ENCODE measurements around the gene GPX1. TPM values are rescaled to one million over a fixed set of nuclear protein-coding genes. Genes with fewer than 3 reads are reported as not detected.

GPX1 gene
- total RNA-seq, 1 experiment from 2014 or later: not detected

DNA sequence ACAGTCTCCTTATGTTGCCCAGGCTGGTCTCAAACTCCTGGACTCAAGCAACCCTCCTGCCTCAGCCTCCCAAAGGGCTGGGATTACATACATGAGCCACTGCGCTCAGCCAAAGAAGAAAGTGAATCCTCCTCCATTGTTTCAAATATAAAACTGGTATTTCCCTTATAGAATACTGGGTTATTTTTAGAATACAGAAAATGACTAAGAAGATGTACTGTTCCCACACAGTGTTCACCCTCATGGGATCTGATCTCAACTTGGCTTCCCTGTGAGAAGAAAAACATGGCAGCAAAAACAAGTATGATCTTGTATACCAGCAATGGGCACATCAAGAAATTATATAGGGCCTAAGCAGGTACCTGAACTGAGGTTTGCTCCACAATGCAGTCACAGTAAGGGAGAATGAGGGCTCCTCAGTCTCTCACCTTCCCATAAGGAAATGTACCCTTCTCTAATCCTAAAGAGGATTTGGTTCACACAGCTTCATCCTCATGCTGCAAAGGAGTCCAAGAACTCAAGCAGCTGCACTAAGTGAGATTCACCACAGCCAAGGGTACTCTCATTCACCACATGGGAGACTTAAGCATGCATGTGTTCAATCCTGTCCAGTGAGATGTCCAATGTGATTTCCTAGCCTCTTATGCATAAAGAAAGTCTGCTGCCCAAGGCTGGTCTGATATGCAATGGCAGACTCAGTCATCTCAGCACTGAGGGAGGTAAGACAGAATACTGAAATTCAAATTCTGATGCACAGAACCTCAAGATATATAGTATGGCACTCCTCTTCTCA lies 44.1 kb downstream of the GPX1 start:
- no peak for DNase-seq (ENCODE audit: low read depth)

DNA sequence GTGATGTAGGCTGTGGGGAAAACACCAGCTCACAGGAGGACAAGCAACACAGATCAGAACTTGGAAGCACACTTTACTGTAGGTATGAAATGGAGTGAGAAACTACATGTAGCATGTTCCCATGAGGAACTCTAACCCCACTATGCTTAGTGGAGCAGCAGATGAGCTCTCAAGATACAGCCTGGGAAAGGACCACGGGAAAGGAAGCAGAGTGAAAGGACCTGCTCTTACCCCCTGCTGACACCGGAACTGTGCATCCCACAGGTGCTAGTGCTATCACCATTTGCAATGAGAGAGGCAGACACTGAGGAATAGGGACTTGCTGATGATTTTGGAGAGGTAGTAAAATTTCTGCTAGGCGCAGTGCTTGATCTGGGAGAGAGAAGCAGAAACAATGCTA lies 46.9 kb downstream of the GPX1 start:
- no peak for DNase-seq (ENCODE audit: low read depth)

DNA sequence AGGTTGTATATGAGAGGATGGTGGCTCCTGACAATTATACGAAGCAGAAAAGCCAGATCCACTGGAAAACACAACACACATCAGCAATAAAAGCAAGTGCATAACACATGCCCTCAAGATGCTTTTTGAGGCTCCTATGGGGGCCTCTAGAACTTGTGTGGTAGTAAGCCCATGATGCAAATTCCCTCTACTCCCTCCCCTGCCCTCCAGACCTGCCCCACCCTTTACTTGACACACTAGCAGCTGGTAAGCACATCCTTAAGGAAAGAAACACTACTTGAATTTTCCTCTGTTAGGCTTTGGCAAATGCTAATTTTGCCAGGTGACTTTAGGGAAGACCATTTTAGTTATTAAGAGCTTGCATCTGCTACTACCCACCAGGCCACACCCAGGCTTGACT lies 47.5 kb downstream of the GPX1 start:
- DNase-seq (ENCODE audit: low read depth): no peak

Other genes with a start within 250 kb of the GPX1 start
- gene USP19, start 237.5 kb downstream of the GPX1 start, total RNA-seq (2014; rRNA removed; shearing (Covaris generic)): 29.1 and 42.4 TPM in 2 replicates
- 209 and 244 TPM in 2 replicates for gene LAMB2, start 225.3 kb downstream of the GPX1 start, total RNA-seq (2014; rRNA removed; shearing (Covaris generic))
- gene CCDC71, start 192.0 kb downstream of the GPX1 start, total RNA-seq (2014; rRNA removed; shearing (Covaris generic)): 26.0 and 32.8 TPM in 2 replicates
- 28.1 and 28.7 TPM in 2 replicates for gene KLHDC8B, start 186.8 kb downstream of the GPX1 start, total RNA-seq (2014; rRNA removed; shearing (Covaris generic))
- gene C3orf62, start 81.1 kb downstream of the GPX1 start, total RNA-seq (2014; rRNA removed; shearing (Covaris generic)): 0.84 and 0.88 TPM in 2 replicates
- gene USP4, start 18.3 kb downstream of the GPX1 start, total RNA-seq (2014; rRNA removed; shearing (Covaris generic)): 12.9 and 14.5 TPM in 2 replicates
- 627 and 650 TPM in 2 replicates for gene RHOA, start 53.6 kb upstream of the GPX1 start, total RNA-seq (2014; rRNA removed; shearing (Covaris generic))
- 22.9 and 24.3 TPM in 2 replicates for gene TCTA, start 54.1 kb upstream of the GPX1 start, total RNA-seq (2014; rRNA removed; shearing (Covaris generic))
- gene AMT, start 64.1 kb upstream of the GPX1 start, total RNA-seq (2014; rRNA removed; shearing (Covaris generic)): 1.5 TPM in 1 of 2 replicates, not detected in the other
- gene NICN1, start 71.0 kb upstream of the GPX1 start, total RNA-seq (2014; rRNA removed; shearing (Covaris generic)): 2.4 and 4.2 TPM in 2 replicates
- gene DAG1, start 111.9 kb upstream of the GPX1 start, total RNA-seq (2014; rRNA removed; shearing (Covaris generic)): 75.7 and 88.6 TPM in 2 replicates
- gene BSN, start 196.1 kb upstream of the GPX1 start, total RNA-seq (2014; rRNA removed; shearing (Covaris generic)): under 0.01 and 0.10 TPM in 2 replicates